Astrocyte of the spinal cord (primary cell): Measurements from ENCODE around the gene PRKAG2.

Experiments
- DNase-seq: peaks from one replicate; pipeline ENCODE4 v3.0.0; 2011; ENCODE audit warnings: low read depth, low spot score
- H3K4me3 ChIP-seq: 2 replicates; pipeline ENCODE4 v1.5.1; 2011; ENCODE audit warnings: low read depth, mild to moderate bottlenecking, low read length, moderate library complexity
- CTCF ChIP-seq: IDR thresholded peaks from 2 replicates; pipeline ENCODE4 v1.5.1; 2012; ENCODE audit warnings: low read depth, mild to moderate bottlenecking, low read length, inconsistent platforms
- in situ Hi-C: cut with HindIII; loops from 2 replicates; pipeline ENCODE4 v1.10.0; 2017; ENCODE audit warnings: low sequenced_read_pairs

PRKAG2 gene

GRCh38 chr7:151813997-151814396, 62.9 kb downstream of the PRKAG2 start:
- in situ Hi-C loops: no loop called here
- DNase-seq: no peak
- H3K4me3 ChIP-seq: no peak overlapping the region
- no peak for TF ChIP-seq CTCF

- no peak for DNase-seq
- in situ Hi-C loops: no loop called here
- TF ChIP-seq CTCF: no peak
- H3K4me3 ChIP-seq: no peak overlapping the region
Measured at GRCh38 chr7:151813445-151813844, 63.5 kb downstream of the PRKAG2 start.

- DNase-seq: no peak
- TF ChIP-seq CTCF: no peak
- in situ Hi-C loops: no loop called here
Measured at GRCh38 chr7:151812967-151813366, 63.9 kb downstream of the PRKAG2 start.

GRCh38 chr7:151810441-151811232, 66.3 kb downstream of the PRKAG2 start:
- no peak overlapping the region for H3K4me3 ChIP-seq
- DNase-seq: no peak
- in situ Hi-C loops: no loop called here
- no peak for TF ChIP-seq CTCF

More at GRCh38 chr7:151812967-151813366, 63.9 kb downstream of the PRKAG2 start:
- no peak overlapping the region for H3K4me3 ChIP-seq

GRCh38 chr7:151809864-151810170, 67.1 kb downstream of the PRKAG2 start:
- in situ Hi-C loops: no loop called here
- no peak for TF ChIP-seq CTCF
- no peak for DNase-seq
- no peak overlapping the region for H3K4me3 ChIP-seq

- TF ChIP-seq CTCF: no peak
- in situ Hi-C loops: no loop called here
- DNase-seq: no peak
- H3K4me3 ChIP-seq: no peak overlapping the region
Measured at GRCh38 chr7:151809146-151809863, 67.6 kb downstream of the PRKAG2 start.
